Keratinocyte (primary cell): Measurements from ENCODE around the gene KICS2. TPM values are rescaled to one million over a fixed set of nuclear protein-coding genes. Genes with fewer than 3 reads are reported as not detected.

Source experiments
- DNase-seq: peaks from one replicate; pipeline ENCODE4 v3.0.0-alpha.2; 2011; ENCODE audit warnings: low read depth, missing footprints, low spot score
- FAIRE-seq: peaks from 2 replicates; lab custom pipeline; 2011; peaks lifted over from hg19 to GRCh38; lab: Jason Lieb, UNC
- H2AFZ ChIP-seq: 2 replicates; pipeline ENCODE4 v1.6.0; 2012; ENCODE audit warnings: low read length, control low read depth, inconsistent platforms; ENCODE audit not compliant: control insufficient read depth
- H3K27ac ChIP-seq: 2 replicates; pipeline ENCODE4 v1.5.1; 2011; ENCODE audit warnings: low read length; ENCODE audit not compliant: control insufficient read depth, insufficient read depth
- H3K27me3 ChIP-seq: 3 replicates; pipeline ENCODE4 v1.6.0; 2011; ENCODE audit warnings: low read length; ENCODE audit not compliant: control insufficient read depth, insufficient read depth; ENCODE audit errors: extremely low read depth
- H3K36me3 ChIP-seq, 2 experiments: 2 replicates in 1 of 2; 3 replicates in 1 of 2; pipeline ENCODE4 v1.5.1; 2011; ENCODE audit warnings: low read length in 2 of 2, mild to moderate bottlenecking in 1 of 2; ENCODE audit not compliant: control insufficient read depth in 2 of 2, insufficient read depth in 2 of 2; ENCODE audit errors: extremely low read depth in 1 of 2
- H3K4me1 ChIP-seq: 3 replicates; pipeline ENCODE4 v1.5.1; 2011; ENCODE audit warnings: low read length; ENCODE audit not compliant: control insufficient read depth, insufficient read depth; ENCODE audit errors: extremely low read depth
- H3K4me2 ChIP-seq: 3 replicates; pipeline ENCODE4 v1.6.0; 2011; ENCODE audit warnings: low read depth, low read length; ENCODE audit not compliant: control insufficient read depth, insufficient read depth; ENCODE audit errors: extremely low read depth
- H3K4me3 ChIP-seq, 3 experiments: fragments of 200-600 bp in 1 of 3; sonication (generic) in 1 of 3; 2 replicates in 2 of 3; 3 replicates in 1 of 3; pipeline ENCODE4 v1.5.1; 2011 to 2016; ENCODE audit warnings: low read length in 3 of 3, mild to moderate bottlenecking in 3 of 3, control low read depth in 2 of 3, inconsistent platforms in 1 of 3, low read depth in 1 of 3, mixed read lengths in 1 of 3, mixed run types in 1 of 3, moderate library complexity in 1 of 3; ENCODE audit not compliant: control insufficient read depth in 2 of 3, insufficient read depth in 2 of 3; ENCODE audit errors: extremely low read depth in 1 of 3
- H3K79me2 ChIP-seq: 2 replicates; pipeline ENCODE4 v1.6.0; 2012; ENCODE audit warnings: low read length; ENCODE audit not compliant: control insufficient read depth, insufficient read depth
- H3K9ac ChIP-seq: 3 replicates; pipeline ENCODE4 v1.6.0; 2011; ENCODE audit warnings: low read length; ENCODE audit not compliant: control insufficient read depth, insufficient read depth; ENCODE audit errors: extremely low read depth
- H3K9me1 ChIP-seq: 3 replicates; pipeline ENCODE4 v1.6.0; 2011; ENCODE audit warnings: low read length; ENCODE audit not compliant: control insufficient read depth, insufficient read depth; ENCODE audit errors: extremely low read depth
- H3K9me3 ChIP-seq: 2 replicates; pipeline ENCODE4 v1.5.1; 2012; ENCODE audit warnings: low read depth, low read length; ENCODE audit not compliant: control insufficient read depth
- H4K20me1 ChIP-seq: 3 replicates; pipeline ENCODE4 v1.6.0; 2011; ENCODE audit warnings: low read length; ENCODE audit not compliant: control insufficient read depth, insufficient read depth; ENCODE audit errors: extremely low read depth
- CTCF ChIP-seq, 3 experiments: IDR thresholded peaks in 1 of 3; conservative IDR thresholded peaks in 1 of 3; optimal IDR thresholded peaks in 1 of 3; 2 replicates in 2 of 3; 3 replicates in 1 of 3; pipeline versions ENCODE3 to v1.5.1; 2011; ENCODE audit warnings: low read length in 3 of 3, mild to moderate bottlenecking in 3 of 3, moderate library complexity in 2 of 3, control low read depth in 1 of 3, inconsistent platforms in 1 of 3; ENCODE audit not compliant: insufficient read depth in 2 of 3; ENCODE audit errors: extremely low read depth in 1 of 3
- EZH2 ChIP-seq: IDR thresholded peaks from one replicate; pipeline ENCODE4 v1.6.1; 2012; ENCODE audit warnings: inconsistent platforms, mild to moderate bottlenecking, low read length, moderate library complexity
- dilution Hi-C: fragments of 300-500 bp; cut with MboI; formaldehyde crosslinking; loops from one replicate; pipeline ENCODE4 v1.7.0; 2020; ENCODE audit warnings: low sequenced_read_pairs; ENCODE audit not compliant: extremely low pct_ligation_motif_present
- polyA plus RNA-seq, 5 experiments: library from polyadenylated mRNA; depleted of rRNA in 3 of 5; stranded (reverse) in 3 of 5; stranded (forward) in 1 of 5; unstranded in 1 of 5; fragments of >200 nt; gene quantifications; 1 replicate in 1 of 5; 2 replicates in 3 of 5; 3 replicates in 1 of 5; pipeline versions ENCODE4 v1.2.1 to v1.2.3, GENCODE V29; 2011 to 2012; ENCODE audit warnings: missing spikeins in 2 of 5, low read depth in 1 of 5, low replicate concordance in 1 of 5

Gene KICS2
- polyA plus RNA-seq, 1 donor (not counting 4 experiments of a cell fraction or from before 2014, with no cell fraction given): 6.2 TPM

GRCh38 chr12:64240781-64241180 is 18.7 kb upstream of the KICS2 start:
- H3K9me3 ChIP-seq: no peaks in the 10 kb centered on the region
- no peak for TF ChIP-seq CTCF (optimal IDR thresholded peaks at IDR 0.05 in 1 of 3, IDR thresholded peaks at IDR 0.05 in 1 of 3, conservative IDR thresholded peaks at IDR 0.05 in 1 of 3; ENCODE audit: extremely low read depth in 1 of 3, insufficient read depth in 2 of 3, low read length in 3 of 3)
- TF ChIP-seq EZH2: no peak
- H3K4me3 ChIP-seq: no peak overlapping the region
- FAIRE-seq (no peak), DNase-seq (no peak)
- H4K20me1 ChIP-seq: no peaks in the 10 kb centered on the region
- no peaks in the 10 kb centered on the region for H3K9me1 ChIP-seq
- H3K4me2 ChIP-seq: no peak overlapping the region
- no peaks in the 10 kb centered on the region for H3K27me3 ChIP-seq
- H3K36me3 ChIP-seq: no peaks in the 10 kb centered on the region
- H3K4me1 ChIP-seq: no peaks in the 10 kb centered on the region
- dilution Hi-C loops: no loop called here
- H3K79me2 ChIP-seq: no peaks in the 10 kb centered on the region
- H3K27ac ChIP-seq: no peak overlapping the region
- no peak overlapping the region for H3K9ac ChIP-seq
- H2AFZ ChIP-seq: no peak overlapping the region

- dilution Hi-C loops: no loop called here
- H3K27ac ChIP-seq: no peak overlapping the region
- H3K9me1 ChIP-seq: no peaks in the 10 kb centered on the region
- no peak for DNase-seq
- H3K9ac ChIP-seq: no peak overlapping the region
- FAIRE-seq: no peak
- H3K9me3 ChIP-seq: no peaks in the 10 kb centered on the region
- H3K4me1 ChIP-seq: no peaks in the 10 kb centered on the region
- no peaks in the 10 kb centered on the region for H3K36me3 ChIP-seq
- no peaks in the 10 kb centered on the region for H3K79me2 ChIP-seq
- no peak overlapping the region for H3K4me3 ChIP-seq
- TF ChIP-seq CTCF (optimal IDR thresholded peaks at IDR 0.05 in 1 of 3, IDR thresholded peaks at IDR 0.05 in 1 of 3, conservative IDR thresholded peaks at IDR 0.05 in 1 of 3; ENCODE audit: extremely low read depth in 1 of 3, insufficient read depth in 2 of 3, low read length in 3 of 3) (no peak), EZH2 (no peak)
- no peak overlapping the region for H3K4me2 ChIP-seq
- H4K20me1 ChIP-seq: no peaks in the 10 kb centered on the region
- H3K27me3 ChIP-seq: no peaks in the 10 kb centered on the region
- no peak overlapping the region for H2AFZ ChIP-seq
Observed at GRCh38 chr12:64237382-64237781, 15.3 kb upstream of the KICS2 start.
